Measurements from ENCODE around the gene SLC25A22. TPM values are rescaled to one million over a fixed set of nuclear protein-coding genes. Genes with fewer than 3 reads are reported as not detected.

Gene SLC25A22
- total RNA-seq, 1 experiment from 2014 or later: 38.1 TPM

DNA sequence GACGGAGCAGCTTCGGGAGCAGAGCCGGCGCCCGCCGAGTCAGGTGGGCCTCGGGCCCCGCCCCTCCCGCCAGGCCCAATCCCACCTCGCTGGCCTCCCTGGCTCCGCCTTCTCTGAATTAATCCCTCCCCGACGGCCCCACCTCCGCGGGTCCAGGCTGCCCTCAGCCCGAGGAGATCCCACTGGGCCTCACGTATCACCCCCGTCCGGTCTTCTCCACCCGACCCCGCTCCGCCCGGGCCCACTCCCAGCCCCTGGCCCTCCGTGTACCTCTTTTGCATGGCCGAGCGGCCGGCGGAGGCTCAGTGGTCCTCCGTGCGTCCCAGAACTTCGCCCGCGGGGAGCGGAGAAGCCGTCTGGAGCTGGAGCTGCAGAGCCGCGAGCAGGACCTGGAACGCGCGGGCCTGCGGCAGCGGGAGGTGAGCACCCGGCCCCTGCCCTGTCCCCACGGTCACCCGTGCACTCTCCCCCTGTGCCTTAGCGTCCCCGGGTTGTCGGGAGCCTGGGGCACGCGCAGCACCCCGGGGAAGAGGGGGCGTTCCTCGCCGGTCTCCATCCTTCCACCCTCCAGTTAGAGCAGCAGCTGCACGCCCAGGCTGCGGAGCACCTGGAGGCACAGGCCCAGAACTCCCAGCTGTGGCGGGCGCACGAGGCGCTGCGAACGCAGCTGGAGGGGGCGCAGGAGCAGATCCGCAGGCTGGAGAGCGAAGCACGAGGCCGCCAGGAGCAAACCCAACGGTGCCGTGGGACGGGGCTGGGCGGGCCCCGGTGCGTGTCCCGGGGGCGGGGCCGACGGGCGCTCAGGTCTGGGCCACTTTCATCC, 32.4 kb upstream of the SLC25A22 start:
- intact Hi-C loops (cut with micrococcal nuclease; ENCODE audit: unreplicated experiment): no loop called here
- H3K4me1 ChIP-seq (ENCODE audit: insufficient read depth, low read length, poor library complexity, severe bottlenecking): peaks cover 25% of the 10 kb centered on the region
- no TSS peak for BruUV-seq (replicated peaks)
- no peaks in the 10 kb centered on the region for H3K27me3 ChIP-seq (replicated peaks; ENCODE audit: insufficient read depth, low read depth, low read length, poor library complexity)
- H3K27ac ChIP-seq (ENCODE audit: low read depth, low read length, poor library complexity, severe bottlenecking): no peak overlapping the region
- CTCF ChIA-PET: no interaction called here
- H3K4me3 ChIP-seq (ENCODE audit: low read depth, low read length, poor library complexity, severe bottlenecking): peak overlapping the region; percentile 49
- peak; percentile 86 for DNase-seq (ENCODE audit: low spot score)
- no peaks in the 10 kb centered on the region for H3K36me3 ChIP-seq (ENCODE audit: insufficient read depth, low read length, poor library complexity, severe bottlenecking)
- no peaks in the 10 kb centered on the region for H3K9me3 ChIP-seq (ENCODE audit: low read depth, low read length, poor library complexity, severe bottlenecking)
- TF ChIP-seq, protein P1, sequence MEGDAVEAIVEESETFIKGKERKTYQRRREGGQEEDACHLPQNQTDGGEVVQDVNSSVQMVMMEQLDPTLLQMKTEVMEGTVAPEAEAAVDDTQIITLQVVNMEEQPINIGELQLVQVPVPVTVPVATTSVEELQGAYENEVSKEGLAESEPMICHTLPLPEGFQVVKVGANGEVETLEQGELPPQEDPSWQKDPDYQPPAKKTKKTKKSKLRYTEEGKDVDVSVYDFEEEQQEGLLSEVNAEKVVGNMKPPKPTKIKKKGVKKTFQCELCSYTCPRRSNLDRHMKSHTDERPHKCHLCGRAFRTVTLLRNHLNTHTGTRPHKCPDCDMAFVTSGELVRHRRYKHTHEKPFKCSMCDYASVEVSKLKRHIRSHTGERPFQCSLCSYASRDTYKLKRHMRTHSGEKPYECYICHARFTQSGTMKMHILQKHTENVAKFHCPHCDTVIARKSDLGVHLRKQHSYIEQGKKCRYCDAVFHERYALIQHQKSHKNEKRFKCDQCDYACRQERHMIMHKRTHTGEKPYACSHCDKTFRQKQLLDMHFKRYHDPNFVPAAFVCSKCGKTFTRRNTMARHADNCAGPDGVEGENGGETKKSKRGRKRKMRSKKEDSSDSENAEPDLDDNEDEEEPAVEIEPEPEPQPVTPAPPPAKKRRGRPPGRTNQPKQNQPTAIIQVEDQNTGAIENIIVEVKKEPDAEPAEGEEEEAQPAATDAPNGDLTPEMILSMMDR (conservative IDR thresholded peaks at IDR 0.05; ENCODE audit: low read depth, low read length): no peak
- POLR2A ChIA-PET (ENCODE audit: low non-redundant PET): no interaction called here

DNA sequence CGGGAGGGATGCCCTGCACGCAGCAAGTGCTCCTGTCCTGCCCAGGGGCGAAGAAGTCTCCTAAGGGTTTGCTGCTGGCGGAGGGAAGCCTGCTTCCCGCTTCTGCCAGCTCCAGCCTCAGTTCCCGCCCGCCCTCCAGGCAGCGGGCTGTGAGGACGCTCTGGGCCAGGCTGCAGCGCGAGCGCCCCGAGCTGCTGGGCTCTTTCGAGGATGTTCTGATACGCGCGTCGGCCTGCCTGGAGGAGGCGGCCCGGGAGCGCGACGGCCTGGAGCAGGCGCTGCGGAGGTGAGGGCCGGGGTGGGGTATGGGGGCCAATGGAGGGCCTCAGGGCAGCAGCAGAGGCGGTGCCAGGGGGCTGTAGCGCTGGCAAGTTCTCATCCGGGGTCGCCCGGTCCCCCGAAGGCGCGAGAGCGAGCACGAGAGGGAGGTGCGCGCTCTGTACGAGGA, 31.8 kb upstream of the SLC25A22 start:
- BruUV-seq (replicated peaks): no TSS peak
- ChIA-PET POLR2A (ENCODE audit: low non-redundant PET) (no interaction called here), CTCF (no interaction called here)
- no peak for DNase-seq (ENCODE audit: low spot score)
- no peak for TF ChIP-seq EZH2 (IDR thresholded peaks at IDR 0.05; ENCODE audit: borderline replicate concordance, low read depth, low read length, poor library complexity, severe bottlenecking)
- TF ChIP-seq, protein P1 (conservative IDR thresholded peaks at IDR 0.05; ENCODE audit: low read depth, low read length): no peak
- H3K27ac ChIP-seq (ENCODE audit: low read depth, low read length, poor library complexity, severe bottlenecking): no peak overlapping the region
- no peaks in the 10 kb centered on the region for H3K9me3 ChIP-seq (ENCODE audit: low read depth, low read length, poor library complexity, severe bottlenecking)
- H3K4me1 ChIP-seq (ENCODE audit: insufficient read depth, low read length, poor library complexity, severe bottlenecking): peaks cover 25% of the 10 kb centered on the region
- H3K27me3 ChIP-seq (replicated peaks; ENCODE audit: insufficient read depth, low read depth, low read length, poor library complexity): no peaks in the 10 kb centered on the region
- H3K36me3 ChIP-seq (ENCODE audit: insufficient read depth, low read length, poor library complexity, severe bottlenecking): peaks cover 3% of the 10 kb centered on the region
- intact Hi-C loops (cut with micrococcal nuclease; ENCODE audit: unreplicated experiment): no loop called here
- peak overlapping the region; percentile 49 for H3K4me3 ChIP-seq (ENCODE audit: low read depth, low read length, poor library complexity, severe bottlenecking)

DNA sequence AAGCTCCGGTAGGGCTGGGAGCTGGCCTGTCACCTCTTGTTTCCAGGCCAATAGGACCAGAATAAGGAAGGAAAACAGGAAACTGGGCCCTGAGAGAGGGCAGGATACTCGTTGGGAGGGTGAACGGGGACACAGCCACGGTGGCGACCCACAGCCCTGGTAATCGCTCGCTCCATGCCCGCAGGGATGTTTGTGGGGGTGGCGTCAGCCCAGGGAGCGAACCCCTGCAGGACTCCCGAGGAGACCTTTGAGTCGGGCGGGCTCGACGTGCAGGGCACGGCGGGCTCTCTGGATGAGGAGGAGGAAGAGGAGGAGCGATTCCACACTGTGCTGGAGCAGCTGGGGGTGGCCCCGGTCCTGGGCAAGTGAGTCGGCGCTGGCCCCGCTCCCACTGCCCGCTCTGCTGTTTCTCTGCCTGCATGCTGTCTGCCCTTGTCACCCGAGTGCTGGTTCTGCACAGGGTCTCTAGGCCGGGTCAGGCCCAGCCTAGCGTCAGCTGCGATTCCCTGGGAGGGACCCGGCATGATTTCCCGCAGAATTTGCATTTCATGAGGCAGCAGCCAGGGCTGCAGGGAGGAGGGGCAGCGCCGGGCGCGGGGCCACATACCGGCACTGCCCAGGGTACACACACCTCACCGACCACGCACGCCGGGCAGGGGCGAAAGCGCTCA, 31.2 kb upstream of the SLC25A22 start:
- intact Hi-C loops (cut with micrococcal nuclease; ENCODE audit: unreplicated experiment): no loop called here
- no TSS peak for BruUV-seq (replicated peaks)
- DNase-seq (ENCODE audit: low spot score): no peak
- Histone ChIP-seq H3K4me1 (ENCODE audit: insufficient read depth, low read length, poor library complexity, severe bottlenecking) (peaks cover 25% of the 10 kb centered on the region), H3K4me3 (ENCODE audit: low read depth, low read length, poor library complexity, severe bottlenecking) (peak overlapping the region; percentile 49), H3K27ac (ENCODE audit: low read depth, low read length, poor library complexity, severe bottlenecking) (no peak overlapping the region), H3K27me3 (replicated peaks; ENCODE audit: insufficient read depth, low read depth, low read length, poor library complexity) (no peaks in the 10 kb centered on the region), H3K36me3 (ENCODE audit: insufficient read depth, low read length, poor library complexity, severe bottlenecking) (peaks cover 4% of the 10 kb centered on the region), H3K9me3 (ENCODE audit: low read depth, low read length, poor library complexity, severe bottlenecking) (no peaks in the 10 kb centered on the region)
- ChIA-PET CTCF (no interaction called here), POLR2A (ENCODE audit: low non-redundant PET) (no interaction called here)
- TF ChIP-seq, protein P1 (conservative IDR thresholded peaks at IDR 0.05; ENCODE audit: low read depth, low read length): no peak
- TF ChIP-seq EZH2 (IDR thresholded peaks at IDR 0.05; ENCODE audit: borderline replicate concordance, low read depth, low read length, poor library complexity, severe bottlenecking): no peak

Measured in A673 (cell line).